SK-N-SH (cell line): ENCODE measurements around the gene C1D. TPM values are rescaled to one million over a fixed set of nuclear protein-coding genes. Genes with fewer than 3 reads are reported as not detected.

Experiments
- polyA plus RNA-seq, 3 experiments: library from polyadenylated mRNA; depleted of rRNA; stranded (reverse); fragments of >200 nt; gene quantifications; 2 replicates each; pipeline ENCODE4 v1.2.3, GENCODE V29; 2012

C1D gene
- polyA plus RNA-seq, 1 of the 3 experiments (the other 2 are of a cell fraction), result 45.9 TPM

Other genes starting within 250 kb of the C1D start
- gene PNO1, start 94.9 kb upstream of the C1D start, polyA plus RNA-seq (2012; rRNA removed), result 16.8 and 20.6 TPM in 2 replicates
- 12.0 and 13.8 TPM in 2 replicates for gene PPP3R1, start 189.5 kb upstream of the C1D start, polyA plus RNA-seq (2012; rRNA removed)